Fibroblast of lung (primary cell): ENCODE measurements around the gene TLN1. TPM values are rescaled to one million over a fixed set of nuclear protein-coding genes. Genes with fewer than 3 reads are reported as not detected.

Experiments used
- DNase-seq, 2 donors: peaks; one replicate each; pipeline versions ENCODE4 v3.0.0 to v3.0.0-alpha.2; 2010; ENCODE audit warnings: low read depth in 2 of 2
- H2AFZ ChIP-seq: 2 replicates; pipeline ENCODE4 v1.5.1; 2012; ENCODE audit warnings: low read length, control low read depth, inconsistent platforms
- H3K27ac ChIP-seq: 2 replicates; pipeline ENCODE4 v1.5.1; 2011; ENCODE audit warnings: low read length, control low read depth; ENCODE audit not compliant: insufficient read depth
- H3K27me3 ChIP-seq: 2 replicates; pipeline ENCODE4 v1.5.1; 2011; ENCODE audit warnings: mild to moderate bottlenecking, low read length; ENCODE audit not compliant: control insufficient read depth, insufficient read depth
- H3K36me3 ChIP-seq: 2 replicates; pipeline ENCODE4 v1.5.1; 2011; ENCODE audit warnings: low read length; ENCODE audit not compliant: control insufficient read depth, insufficient read depth
- H3K4me1 ChIP-seq: 2 replicates; pipeline ENCODE4 v1.5.1; 2011; ENCODE audit warnings: low read length; ENCODE audit not compliant: control insufficient read depth, insufficient read depth; ENCODE audit errors: extremely low read depth
- H3K4me2 ChIP-seq: 2 replicates; pipeline ENCODE4 v1.5.1; 2011; ENCODE audit warnings: low read length, control low read depth; ENCODE audit not compliant: insufficient read depth; ENCODE audit errors: extremely low read depth
- H3K4me3 ChIP-seq, 4 experiments: fragments of 200-600 bp in 1 of 4; sonication (generic) in 1 of 4; replicated peaks in 1 of 4; 2 replicates each; pipeline ENCODE4 v1.5.1; 2011 to 2016; ENCODE audit warnings: low read length in 4 of 4, low read depth in 3 of 4, mild to moderate bottlenecking in 3 of 4, control low read depth in 2 of 4, inconsistent platforms in 1 of 4, mixed read lengths in 1 of 4; ENCODE audit not compliant: insufficient read depth in 1 of 4; ENCODE audit errors: control extremely low read depth in 1 of 4
- H3K79me2 ChIP-seq: 2 replicates; pipeline ENCODE4 v1.5.1; 2012; ENCODE audit warnings: mild to moderate bottlenecking, low read length, inconsistent platforms; ENCODE audit not compliant: control insufficient read depth, insufficient read depth
- H3K9ac ChIP-seq: 2 replicates; pipeline ENCODE4 v1.5.1; 2011; ENCODE audit warnings: mild to moderate bottlenecking, low read length, control low read depth; ENCODE audit not compliant: insufficient read depth
- H3K9me3 ChIP-seq: 2 replicates; pipeline ENCODE4 v1.5.1; 2012; ENCODE audit warnings: low read depth, low read length; ENCODE audit not compliant: control insufficient read depth, insufficient read depth
- H4K20me1 ChIP-seq: 2 replicates; pipeline ENCODE4 v1.5.1; 2011; ENCODE audit warnings: low read length; ENCODE audit not compliant: control insufficient read depth, insufficient read depth; ENCODE audit errors: extremely low read depth
- EZH2 ChIP-seq: IDR thresholded peaks from 2 replicates; pipeline ENCODE4 v1.5.1; 2012; ENCODE audit warnings: low read length, control low read depth, mild to moderate bottlenecking; ENCODE audit errors: missing control alignments
- polyA plus RNA-seq, 2 donors: library from polyadenylated mRNA; depleted of rRNA in 1 of 2; stranded (reverse) in 1 of 2; unstranded in 1 of 2; fragments of >200 nt; gene quantifications; 2 replicates each; pipeline ENCODE4 v1.2.1, GENCODE V29; 2011 to 2012; ENCODE audit warnings: missing spikeins in 1 of 2
- total RNA-seq: library from RNA; depleted of rRNA; stranded (reverse); fragments of >200 nt; gene quantifications from 2 replicates; pipeline ENCODE4 v1.2.1, GENCODE V29; 2014
- TF ChIP-seq, protein P1 (sequence below), 2 donors: IDR thresholded peaks in 1 of 2; conservative IDR thresholded peaks in 1 of 2; 1 replicate in 1 of 2; 2 replicates in 1 of 2; pipeline ENCODE4 v1.5.1; 2011 to 2012; ENCODE audit warnings: low read length in 2 of 2, control low read depth in 1 of 2, inconsistent platforms in 1 of 2, low read depth in 1 of 2, mild to moderate bottlenecking in 1 of 2

The TLN1 gene
- total and polyA plus RNA-seq, 2 donors (not counting 1 experiment from before 2014, with no cell fraction given): 214 to 405 TPM

DNA sequence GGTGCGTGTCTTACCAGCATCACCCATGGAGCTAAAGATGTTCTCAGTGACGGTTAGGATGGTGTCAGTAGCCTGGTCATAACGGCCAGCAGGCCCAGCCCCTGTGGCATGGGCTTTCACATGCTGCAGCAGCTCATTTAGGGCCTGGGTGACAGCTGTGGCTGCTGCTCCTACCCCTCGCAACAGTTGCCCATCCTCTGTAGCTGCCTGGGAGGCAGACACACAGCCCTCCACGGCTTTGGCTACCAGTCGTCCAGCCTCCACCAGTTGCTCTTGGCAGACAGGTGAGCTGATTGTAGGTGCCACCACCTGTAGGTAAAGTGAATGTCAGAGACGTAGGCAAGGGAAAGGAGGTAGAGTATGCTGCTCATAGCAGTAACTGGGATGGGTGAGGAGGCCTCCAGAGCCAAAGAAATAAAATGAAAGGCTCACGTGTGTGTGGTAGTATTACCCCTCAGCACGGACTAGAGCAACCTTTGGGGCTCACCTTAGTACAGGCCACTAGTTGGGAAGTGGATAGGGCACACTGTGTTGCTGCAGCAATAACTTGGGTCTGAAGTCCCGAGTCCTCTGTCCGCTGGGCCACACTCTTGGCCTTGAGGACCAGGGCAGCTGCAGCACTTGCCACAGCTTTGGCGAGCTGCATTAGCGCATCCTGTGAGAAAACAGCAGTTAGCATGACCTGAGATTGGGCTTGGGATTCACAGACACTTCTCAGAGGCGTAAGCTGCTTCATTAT is 14.7 kb downstream of the TLN1 start:
- H3K4me2 ChIP-seq: no peak overlapping the region
- TF ChIP-seq, protein P1, sequence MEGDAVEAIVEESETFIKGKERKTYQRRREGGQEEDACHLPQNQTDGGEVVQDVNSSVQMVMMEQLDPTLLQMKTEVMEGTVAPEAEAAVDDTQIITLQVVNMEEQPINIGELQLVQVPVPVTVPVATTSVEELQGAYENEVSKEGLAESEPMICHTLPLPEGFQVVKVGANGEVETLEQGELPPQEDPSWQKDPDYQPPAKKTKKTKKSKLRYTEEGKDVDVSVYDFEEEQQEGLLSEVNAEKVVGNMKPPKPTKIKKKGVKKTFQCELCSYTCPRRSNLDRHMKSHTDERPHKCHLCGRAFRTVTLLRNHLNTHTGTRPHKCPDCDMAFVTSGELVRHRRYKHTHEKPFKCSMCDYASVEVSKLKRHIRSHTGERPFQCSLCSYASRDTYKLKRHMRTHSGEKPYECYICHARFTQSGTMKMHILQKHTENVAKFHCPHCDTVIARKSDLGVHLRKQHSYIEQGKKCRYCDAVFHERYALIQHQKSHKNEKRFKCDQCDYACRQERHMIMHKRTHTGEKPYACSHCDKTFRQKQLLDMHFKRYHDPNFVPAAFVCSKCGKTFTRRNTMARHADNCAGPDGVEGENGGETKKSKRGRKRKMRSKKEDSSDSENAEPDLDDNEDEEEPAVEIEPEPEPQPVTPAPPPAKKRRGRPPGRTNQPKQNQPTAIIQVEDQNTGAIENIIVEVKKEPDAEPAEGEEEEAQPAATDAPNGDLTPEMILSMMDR (conservative IDR thresholded peaks at IDR 0.05 in 1 of 2, IDR thresholded peaks at IDR 0.05 in 1 of 2; ENCODE audit: low read depth in 1 of 2, low read length in 2 of 2): no peak
- TF ChIP-seq EZH2: no peak
- no peaks in the 10 kb centered on the region for H3K4me1 ChIP-seq
- no peak overlapping the region for H3K4me3 ChIP-seq
- H3K9me3 ChIP-seq: no peaks in the 10 kb centered on the region
- no peaks in the 10 kb centered on the region for H4K20me1 ChIP-seq
- no peaks in the 10 kb centered on the region for H3K27me3 ChIP-seq
- peaks cover 70% of the 10 kb centered on the region for H3K36me3 ChIP-seq
- no peak overlapping the region for H3K27ac ChIP-seq
- peak overlapping the region; percentile 6 for H3K9ac ChIP-seq
- peaks cover 17% of the 10 kb centered on the region for H3K79me2 ChIP-seq
- no peak overlapping the region for H2AFZ ChIP-seq
- DNase-seq: no peak

DNA sequence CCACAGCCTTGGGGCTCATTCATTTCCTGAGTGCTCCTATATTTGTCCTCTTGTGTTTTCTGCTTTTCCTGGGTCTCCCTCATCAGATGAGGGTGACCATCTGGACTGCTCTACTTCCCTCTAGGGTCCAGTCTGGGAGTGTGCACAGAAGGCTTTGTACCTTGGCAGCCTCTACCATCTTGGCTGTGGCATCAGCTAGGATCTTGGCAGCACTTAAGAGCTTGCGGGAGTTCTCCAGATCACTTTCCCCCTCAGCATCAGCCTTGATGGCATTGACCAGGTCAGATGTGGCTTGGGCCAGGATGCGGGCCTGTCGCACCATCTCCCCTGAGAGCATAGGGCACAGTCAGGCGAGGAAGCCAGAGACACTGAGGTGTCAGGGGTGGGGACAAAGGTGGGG is 15.8 kb downstream of the TLN1 start:
- DNase-seq: no peak
- no peak overlapping the region for H3K9ac ChIP-seq
- H3K4me3 ChIP-seq: no peak overlapping the region
- no peaks in the 10 kb centered on the region for H3K27me3 ChIP-seq
- TF ChIP-seq, protein P1 (conservative IDR thresholded peaks at IDR 0.05 in 1 of 2, IDR thresholded peaks at IDR 0.05 in 1 of 2; ENCODE audit: low read depth in 1 of 2, low read length in 2 of 2): peak; percentile 13 to 14
- TF ChIP-seq EZH2: no peak
- H4K20me1 ChIP-seq: no peaks in the 10 kb centered on the region
- no peaks in the 10 kb centered on the region for H3K4me1 ChIP-seq
- peaks cover 7% of the 10 kb centered on the region for H3K79me2 ChIP-seq
- no peak overlapping the region for H3K27ac ChIP-seq
- H3K9me3 ChIP-seq: no peaks in the 10 kb centered on the region
- H2AFZ ChIP-seq: no peak overlapping the region
- H3K36me3 ChIP-seq: peaks cover 68% of the 10 kb centered on the region
- H3K4me2 ChIP-seq: no peak overlapping the region

- Histone ChIP-seq H3K36me3 (peaks cover 69% of the 10 kb centered on the region), H3K4me3 (no peak overlapping the region), H3K27me3 (no peaks in the 10 kb centered on the region), H2AFZ (no peak overlapping the region), H3K9me3 (no peaks in the 10 kb centered on the region), H3K4me2 (no peak overlapping the region), H3K4me1 (no peaks in the 10 kb centered on the region), H3K9ac (no peak overlapping the region), H4K20me1 (no peaks in the 10 kb centered on the region), H3K79me2 (peaks cover 2% of the 10 kb centered on the region), H3K27ac (no peak overlapping the region)
- TF ChIP-seq, protein P1 (conservative IDR thresholded peaks at IDR 0.05 in 1 of 2, IDR thresholded peaks at IDR 0.05 in 1 of 2; ENCODE audit: low read depth in 1 of 2, low read length in 2 of 2): no peak
- no peak for TF ChIP-seq EZH2
- no peak for DNase-seq
These were observed 17.3 kb downstream of the TLN1 start for GRCh38 chr9:35714579-35715252.
